ENCODE measurements around the gene TNFRSF6B.
"Not testable (repeated sequence)": the region's sequence is repeated elsewhere in the genome, so short reads cannot be mapped to it uniquely, and the experiment has no call there.

The TNFRSF6B gene

GRCh38 chr20:63696628-63697356 lies at the start of gene TNFRSF6B:
Gene TNFRSF6B (plus strand): TSS chr20:63696652. CDS start chr20:63696768, 116 bp downstream.
- no peak for DNase-seq

DNA sequence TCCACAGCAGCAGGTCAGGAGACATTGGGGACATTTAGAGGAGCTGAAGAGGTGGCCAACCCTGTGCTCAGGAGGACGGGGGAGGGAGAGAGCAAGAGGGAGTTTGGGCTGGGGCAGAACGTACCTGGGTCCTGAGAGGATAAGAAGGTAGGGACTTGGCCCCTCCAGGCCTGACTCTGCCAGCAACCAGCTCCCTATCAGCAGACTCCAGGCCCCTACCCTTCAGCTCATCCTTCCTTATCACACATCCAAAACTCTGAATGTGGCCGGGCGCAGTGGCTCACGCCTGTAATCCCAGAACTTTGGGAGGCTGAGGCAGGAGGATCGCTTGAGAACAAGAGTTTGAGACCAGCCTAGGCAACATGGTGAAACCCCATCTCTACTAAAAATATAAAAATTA lies 48.3 kb upstream of the TNFRSF6B start:
- DNase-seq, result no peak

DNA sequence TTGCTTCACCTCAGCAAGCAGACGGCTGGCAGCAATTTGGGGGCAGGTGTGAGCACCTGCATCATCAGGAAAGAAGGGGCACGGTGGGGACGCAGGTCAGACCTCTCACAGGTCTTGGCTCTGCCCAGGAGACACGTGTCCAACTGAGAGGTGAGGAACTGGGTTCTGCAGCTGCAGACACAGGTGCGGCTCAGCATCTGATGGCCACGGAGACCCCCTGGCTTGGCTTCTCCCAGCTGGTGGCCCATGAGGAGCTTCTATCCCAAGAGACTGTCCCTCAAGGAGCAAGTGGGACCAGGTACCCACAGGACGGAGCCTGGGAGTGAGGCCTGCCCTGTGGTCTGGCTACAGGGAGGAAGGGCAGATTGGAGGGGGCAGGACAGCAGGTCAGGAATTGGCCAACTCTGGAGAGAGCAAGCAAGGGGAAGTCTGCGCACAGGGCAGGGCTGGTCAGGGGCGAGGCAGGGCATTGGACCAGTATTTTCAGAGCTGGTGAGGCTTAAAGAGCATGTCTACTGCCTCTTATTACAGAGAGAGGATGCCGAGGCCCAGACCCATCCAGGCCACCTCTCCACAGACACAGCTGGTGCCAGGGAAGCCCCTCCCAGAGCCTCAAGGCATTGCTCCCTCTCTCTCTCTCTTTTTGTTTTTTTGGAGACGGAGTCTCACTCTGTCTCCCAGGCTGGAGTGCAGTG lies 47.4 kb upstream of the TNFRSF6B start:
- DNase-seq, result no peak

GRCh38 chr20:63650486-63650885 lies 46.0 kb upstream of the TNFRSF6B start:
- not testable (repeated sequence) for DNase-seq

DNA sequence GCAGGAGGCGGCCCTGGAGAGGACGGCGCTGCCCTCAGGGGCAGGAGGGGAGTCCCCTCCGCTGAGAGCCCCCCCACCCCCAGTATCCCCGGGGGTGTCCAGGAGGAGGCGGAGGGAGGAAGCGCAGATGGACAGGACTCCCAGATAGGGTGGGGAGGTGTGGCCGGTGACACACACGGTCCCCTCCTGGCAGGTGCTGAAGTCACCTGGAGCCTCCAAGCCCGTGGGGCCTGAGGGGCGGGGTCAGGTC lies 44.6 kb upstream of the TNFRSF6B start:
- no peak for DNase-seq

DNA sequence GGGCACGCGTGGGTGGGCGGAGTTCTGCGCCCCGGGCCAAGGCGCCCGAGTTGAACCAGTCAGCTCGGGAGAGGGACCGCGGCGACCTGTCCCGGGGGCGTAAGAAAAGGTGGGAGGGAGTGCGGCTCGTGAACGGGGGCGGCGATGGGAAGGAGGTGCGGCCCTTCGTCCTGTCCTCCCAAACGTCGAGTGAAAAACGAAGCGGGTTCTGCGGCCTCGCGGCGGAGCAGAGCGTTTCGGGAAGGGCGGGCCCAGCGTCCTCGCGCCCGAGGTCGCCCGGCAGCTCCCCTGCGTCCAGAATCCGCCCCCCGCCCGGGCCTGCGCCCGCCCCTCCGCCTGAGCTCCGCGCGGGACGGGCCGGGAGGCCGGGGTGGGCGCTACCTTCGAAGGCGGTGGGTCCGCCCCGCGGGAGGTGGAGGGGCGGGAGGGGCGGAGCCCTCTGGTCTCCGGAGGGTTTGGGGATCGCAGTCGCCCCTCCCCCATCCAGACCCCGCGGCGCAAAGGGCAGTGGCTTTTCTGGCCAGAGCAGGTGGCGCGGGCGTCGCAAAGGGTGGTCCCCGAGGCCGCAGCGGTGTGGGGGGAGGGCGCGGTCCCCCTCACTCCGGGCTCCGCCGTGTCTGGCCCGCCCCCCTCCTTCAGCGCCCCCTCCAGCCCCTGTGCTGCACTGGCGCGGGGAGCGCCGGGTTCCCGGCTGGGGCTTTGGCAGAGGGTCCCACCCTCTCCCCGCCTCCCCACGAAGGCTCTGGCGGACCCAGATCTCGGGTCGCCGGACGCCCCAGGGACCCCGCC lies 44.1 kb upstream of the TNFRSF6B start:
- DNase-seq, result peak; percentile 87

- peak; percentile 97 for DNase-seq
Observed at GRCh38 chr20:63653041-63653973, 43.1 kb upstream of the TNFRSF6B start, which contains the start of gene STMN3. Gene STMN3 (minus strand): TSS chr20:63653424. CDS start chr20:63653345, 79 bp downstream.

- no peak for DNase-seq
Observed at GRCh38 chr20:63653974-63654668, 42.3 kb upstream of the TNFRSF6B start.

DNA sequence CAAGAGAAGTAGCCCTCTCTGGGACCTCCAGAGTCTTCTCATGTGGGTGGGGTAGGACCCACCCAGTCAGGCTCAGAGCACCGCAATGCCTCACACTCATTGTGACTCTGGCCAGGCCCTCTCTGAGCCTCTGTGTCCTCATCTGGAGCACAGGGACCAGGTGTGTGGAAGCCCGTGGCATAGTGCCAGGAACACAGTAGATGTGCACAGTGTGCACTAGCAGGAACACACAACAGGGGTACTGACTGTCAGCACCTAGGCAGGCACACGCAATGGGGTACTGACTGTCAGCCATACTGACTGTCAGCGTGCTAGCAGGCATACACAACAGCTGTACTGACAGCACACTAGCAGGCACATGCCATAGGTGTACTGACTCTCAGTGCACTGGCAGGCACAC lies 41.2 kb upstream of the TNFRSF6B start:
- DNase-seq, result no peak

DNA sequence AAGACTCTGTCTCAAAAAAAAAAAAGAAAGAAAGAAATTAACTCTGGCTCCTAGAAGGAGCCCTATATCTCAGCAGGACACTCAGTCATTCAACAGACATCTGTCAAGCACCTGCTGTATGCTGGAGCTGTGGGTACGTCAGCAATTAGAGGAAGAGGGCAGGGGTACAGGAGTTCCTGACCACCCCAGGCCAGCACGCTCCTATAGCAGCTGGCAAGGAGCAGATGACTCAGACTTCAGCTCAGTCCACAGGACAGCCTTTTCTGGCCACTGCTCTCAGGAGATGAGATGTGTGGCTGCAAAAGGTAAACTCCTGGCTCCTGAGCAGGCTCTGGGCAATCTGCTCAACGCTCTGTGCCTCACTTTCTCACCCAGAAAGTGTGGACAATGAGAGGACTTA lies 40.0 kb upstream of the TNFRSF6B start:
- DNase-seq, result no peak

DNA sequence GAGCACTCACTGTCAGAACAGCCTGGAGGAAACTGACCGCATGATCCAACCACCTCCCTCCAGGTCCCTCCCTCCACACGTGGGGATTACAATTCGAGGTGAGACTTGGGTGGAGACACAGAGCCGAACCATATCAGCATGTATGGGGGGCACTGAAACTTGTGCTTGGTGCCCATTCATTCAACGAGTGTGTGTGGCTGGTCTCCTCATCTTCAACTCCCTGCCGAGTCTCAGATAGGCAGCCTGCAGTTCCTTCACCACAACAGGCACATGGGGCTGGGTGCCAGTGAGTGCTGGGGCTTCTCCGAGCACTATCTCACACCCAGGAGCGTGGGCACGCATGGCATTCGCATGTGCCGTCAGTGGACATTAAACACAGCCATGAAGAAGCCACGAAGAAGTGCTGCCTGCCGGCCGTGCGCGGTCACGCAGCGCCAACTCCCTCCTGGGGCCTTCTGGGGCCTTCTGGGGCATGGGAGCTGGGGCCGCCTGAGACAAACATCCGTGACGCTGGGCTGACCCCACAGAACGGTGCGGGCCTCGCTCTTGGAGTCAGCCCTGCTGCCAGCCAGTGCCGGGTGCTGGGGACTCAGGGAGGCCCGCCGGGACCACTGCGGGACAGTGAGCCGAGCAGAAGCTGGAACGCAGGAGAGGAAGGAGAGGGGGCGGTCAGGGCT lies 39.1 kb upstream of the TNFRSF6B start:
- DNase-seq, result peak; percentile 61

DNA sequence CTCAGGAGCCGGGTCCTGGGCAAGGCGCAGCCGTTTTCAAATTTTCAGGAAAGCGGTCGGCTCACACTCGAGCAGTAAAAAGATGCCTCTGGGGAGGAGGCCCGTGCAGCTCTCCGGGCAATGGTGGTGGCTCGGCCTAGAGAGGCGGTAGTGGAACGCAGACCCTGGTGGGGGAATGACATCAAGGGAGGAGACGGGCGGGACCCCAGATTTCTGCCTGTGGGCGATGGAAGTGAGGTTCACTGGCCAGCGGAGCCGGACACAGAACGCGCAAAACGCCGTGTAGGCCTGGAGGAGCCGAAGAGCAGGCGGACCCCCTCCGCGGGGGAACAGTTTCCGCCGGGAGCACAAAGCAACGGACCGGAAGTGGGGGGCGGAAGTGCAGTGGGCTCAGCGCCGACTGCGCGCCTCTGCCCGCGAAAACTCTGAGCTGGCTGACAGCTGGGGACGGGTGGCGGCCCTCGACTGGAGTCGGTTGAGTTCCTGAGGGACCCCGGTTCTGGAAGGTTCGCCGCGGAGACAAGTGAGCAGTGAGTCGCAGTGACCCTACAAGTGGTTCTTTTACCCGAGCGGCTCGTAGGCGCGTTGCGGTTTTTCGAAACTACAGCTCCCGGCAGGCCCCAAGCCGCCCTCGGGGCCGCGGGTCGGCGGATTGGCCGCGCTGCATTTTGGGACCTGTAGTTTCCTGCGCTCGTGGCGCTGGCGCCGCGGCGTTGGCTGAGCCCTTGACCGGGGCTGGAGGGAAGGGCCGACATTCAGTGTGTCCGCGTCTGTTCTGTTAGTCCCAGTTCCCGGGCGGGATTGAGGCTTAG lies 38.3 kb upstream of the TNFRSF6B start, which contains the start of gene RTEL1:
Gene RTEL1, plus strand, starts transcription at position 376 of the 812 bp plus-strand sequence. CDS start 1,091 bp downstream, outside the sequence.
- peak; percentile 93 for DNase-seq

DNA sequence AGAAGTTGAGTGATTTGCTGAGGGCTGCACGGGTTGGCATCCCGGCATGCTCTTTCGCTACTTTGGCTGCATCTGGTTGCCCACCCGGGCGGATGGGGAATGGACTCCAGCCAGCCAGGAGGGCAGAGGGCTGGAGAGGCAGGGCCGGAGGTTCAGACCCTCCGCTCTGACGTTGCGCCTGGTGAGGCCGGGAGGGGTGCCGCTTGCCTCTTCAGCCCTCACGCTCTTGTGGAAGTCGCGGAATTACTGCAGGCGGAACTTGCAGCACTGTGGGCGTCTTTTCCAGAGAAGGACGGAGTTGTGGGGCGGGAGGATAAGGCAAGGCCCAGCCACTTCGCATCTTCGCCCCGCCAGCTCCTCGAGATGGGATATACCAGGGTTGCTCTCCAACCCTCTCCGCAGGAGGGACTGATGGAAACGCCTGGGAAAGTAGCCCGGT lies 37.7 kb upstream of the TNFRSF6B start:
- DNase-seq, result no peak

DNA sequence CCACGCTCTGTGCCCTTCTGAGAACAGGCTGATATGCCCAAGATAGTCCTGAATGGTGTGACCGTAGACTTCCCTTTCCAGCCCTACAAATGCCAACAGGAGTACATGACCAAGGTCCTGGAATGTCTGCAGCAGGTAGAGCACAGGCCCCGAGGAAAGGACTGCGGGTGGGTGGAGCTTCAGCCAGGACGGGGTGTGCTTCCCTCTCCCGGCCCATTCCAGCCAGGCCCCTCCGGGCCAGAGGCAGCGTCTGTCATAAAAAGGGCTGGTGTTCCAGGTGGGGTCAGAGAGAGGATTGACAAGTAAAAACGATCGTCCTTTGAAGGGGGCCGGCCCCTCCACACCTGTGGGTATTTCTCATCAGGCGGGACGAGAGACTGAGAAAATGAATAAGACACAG lies 37.1 kb upstream of the TNFRSF6B start:
- DNase-seq, result no peak

DNA sequence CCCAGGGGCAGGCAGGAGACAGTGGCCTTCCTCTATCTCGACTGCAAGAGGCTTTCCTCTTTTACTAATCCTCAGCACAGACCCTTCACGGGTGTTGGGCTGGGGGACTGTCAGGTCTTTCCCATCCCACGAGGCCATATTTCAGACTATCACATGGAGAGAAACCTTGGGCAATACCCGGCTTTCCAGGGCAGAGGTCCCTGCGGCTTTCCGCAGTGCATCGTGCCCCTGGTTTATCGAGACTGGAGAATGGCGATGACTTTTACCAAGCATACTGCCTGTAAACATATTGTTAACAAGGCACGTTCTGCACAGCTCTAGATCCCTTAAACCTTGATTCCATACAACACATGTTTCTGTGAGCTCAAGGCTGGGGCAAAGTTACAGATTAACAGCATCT lies 36.3 kb upstream of the TNFRSF6B start:
- not testable (repeated sequence) for DNase-seq

GRCh38 chr20:63660622-63661021 lies 35.8 kb upstream of the TNFRSF6B start:
- DNase-seq, result no peak

- no peak for DNase-seq
Observed at GRCh38 chr20:63661108-63661507, 35.3 kb upstream of the TNFRSF6B start.

- DNase-seq, result no peak
Observed at GRCh38 chr20:63661959-63662812, 34.3 kb upstream of the TNFRSF6B start.

GRCh38 chr20:63662813-63663189 lies 33.7 kb upstream of the TNFRSF6B start:
- DNase-seq, result no peak

Measured in NCI-H82 (cell line).